NCI-H748 treated with DMSO at 0.1 percent for 48 hours (cell line): ENCODE data around the gene TBX2.
"Not testable (repeated sequence)": the region's sequence is repeated elsewhere in the genome, so short reads cannot be mapped to it uniquely, and the experiment has no call there.

Experiments
- DNase-seq: peaks from one replicate; lab custom pipeline; 2025; lab: John Stamatoyannopoulos, UW

Gene TBX2

GRCh38 chr17:61414141-61414935, 14.7 kb downstream of the TBX2 start:
- DNase-seq: no peak

GRCh38 chr17:61414936-61415251, 15.3 kb downstream of the TBX2 start:
- DNase-seq: no peak

GRCh38 chr17:61415374-61416210, 15.9 kb downstream of the TBX2 start:
- no peak for DNase-seq

DNA sequence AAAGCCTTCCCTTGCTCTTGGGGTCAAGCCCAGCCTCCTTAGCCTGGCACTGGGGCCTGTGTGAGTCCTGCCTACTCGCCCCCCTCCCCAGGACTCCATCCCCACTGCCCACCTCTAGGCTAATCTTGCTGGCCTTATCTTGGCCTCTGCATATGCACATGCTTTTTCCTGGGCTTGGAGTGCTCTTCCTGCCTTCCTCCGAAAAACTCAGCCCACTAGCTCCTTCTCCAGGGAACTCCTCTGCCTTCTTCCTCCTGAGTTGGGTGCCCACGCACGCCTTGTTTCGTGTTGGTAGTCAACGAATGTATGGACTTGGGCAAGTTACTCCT, 16.5 kb downstream of the TBX2 start:
- no peak for DNase-seq

DNA sequence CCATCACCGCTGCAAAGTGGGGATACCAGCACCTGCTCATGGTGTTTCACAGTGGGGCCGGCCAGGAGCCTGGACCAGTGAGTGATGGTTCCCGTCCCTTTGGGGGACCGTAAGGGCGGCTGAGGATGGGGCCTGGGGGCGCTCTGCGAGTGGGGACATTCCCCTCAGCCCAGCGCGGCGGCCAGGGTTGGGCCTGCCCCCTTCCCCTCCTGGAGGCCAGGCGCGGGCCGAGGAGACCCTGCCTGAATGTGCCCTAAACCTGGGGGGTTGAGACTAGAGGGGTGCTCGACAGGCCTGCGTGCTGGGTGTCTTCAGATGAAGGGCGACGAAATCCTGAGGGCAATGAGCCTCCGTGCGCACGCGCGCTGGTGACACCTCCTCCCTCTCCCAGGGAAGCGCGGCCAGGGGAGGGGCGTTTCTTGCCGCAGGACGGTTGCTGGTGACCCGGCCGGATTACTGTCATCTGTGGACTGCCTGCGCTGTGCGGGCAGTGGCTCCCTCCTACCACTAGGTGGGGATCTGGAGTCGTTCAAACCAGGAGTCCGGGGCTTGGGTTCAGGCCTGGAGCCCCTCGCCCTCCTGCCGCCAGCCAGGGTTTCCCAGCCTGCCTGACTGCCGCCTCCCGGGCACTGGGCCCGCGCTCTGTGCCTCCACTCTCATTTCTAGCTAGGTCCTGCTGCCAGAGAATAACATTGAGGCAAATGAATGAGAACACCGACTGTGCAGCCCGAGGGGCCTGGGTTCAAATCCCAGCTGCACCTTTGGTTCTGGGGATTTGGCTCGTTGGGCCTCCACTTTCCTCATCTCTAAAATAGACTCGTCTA, 17.1 kb downstream of the TBX2 start:
- DNase-seq: peak; percentile 57

DNA sequence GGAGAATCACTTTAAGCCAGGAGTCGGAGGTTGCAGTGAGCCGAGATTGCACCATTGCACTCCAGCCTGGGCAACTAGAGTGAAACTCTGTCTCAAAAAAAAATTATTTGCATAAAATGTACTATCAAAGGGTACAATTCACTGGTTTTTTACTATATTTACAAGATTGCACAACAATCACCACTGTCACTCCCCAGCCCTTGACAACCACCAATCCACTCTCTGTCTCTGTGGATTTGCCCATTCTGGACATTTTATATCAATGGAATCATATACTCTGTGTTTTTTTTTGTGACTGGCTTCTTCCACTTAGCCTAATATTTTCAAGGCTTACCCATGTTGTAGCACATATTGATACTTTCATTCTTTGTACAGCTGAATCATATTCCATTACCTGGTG, 18.8 kb downstream of the TBX2 start:
- no peak for DNase-seq

GRCh38 chr17:61419496-61420046, 19.9 kb downstream of the TBX2 start:
- DNase-seq: no peak

- DNase-seq: no peak
These were observed 20.4 kb downstream of the TBX2 start for GRCh38 chr17:61420052-61420451.

DNA sequence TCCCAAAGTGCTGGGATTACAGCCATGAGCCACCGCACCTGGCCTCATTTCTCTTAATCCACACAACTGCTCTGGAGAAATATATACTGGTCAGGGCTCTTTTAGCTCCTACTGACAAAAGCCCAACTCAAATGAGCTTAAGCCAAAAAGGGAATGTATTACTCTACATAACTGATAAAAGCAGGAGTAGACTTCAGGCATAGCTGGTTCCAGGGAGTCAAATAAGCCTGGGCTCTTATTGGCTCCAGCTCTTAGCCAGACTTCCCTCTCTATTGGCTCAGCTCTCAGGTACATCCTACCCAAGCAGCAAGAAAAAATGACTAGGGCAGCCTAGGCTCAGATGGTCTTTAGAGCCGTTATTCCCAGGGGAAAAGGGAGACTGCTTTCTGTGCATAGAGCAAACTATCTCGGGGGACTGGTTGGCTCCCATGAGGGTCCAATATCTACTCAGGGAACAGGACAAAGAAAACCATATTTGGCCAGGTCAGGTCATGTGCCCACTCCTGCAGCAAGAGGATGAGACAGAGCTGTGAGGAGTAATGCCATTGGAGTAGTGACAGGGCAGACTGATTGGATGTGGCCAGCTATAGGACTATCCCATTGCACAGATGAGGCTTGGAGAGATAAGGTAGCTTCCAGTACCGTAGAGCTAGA, 21.2 kb downstream of the TBX2 start:
- DNase-seq: no peak

GRCh38 chr17:61421460-61421859, 21.8 kb downstream of the TBX2 start:
- no peak for DNase-seq

GRCh38 chr17:61422116-61422799, 22.6 kb downstream of the TBX2 start:
- no peak for DNase-seq

DNA sequence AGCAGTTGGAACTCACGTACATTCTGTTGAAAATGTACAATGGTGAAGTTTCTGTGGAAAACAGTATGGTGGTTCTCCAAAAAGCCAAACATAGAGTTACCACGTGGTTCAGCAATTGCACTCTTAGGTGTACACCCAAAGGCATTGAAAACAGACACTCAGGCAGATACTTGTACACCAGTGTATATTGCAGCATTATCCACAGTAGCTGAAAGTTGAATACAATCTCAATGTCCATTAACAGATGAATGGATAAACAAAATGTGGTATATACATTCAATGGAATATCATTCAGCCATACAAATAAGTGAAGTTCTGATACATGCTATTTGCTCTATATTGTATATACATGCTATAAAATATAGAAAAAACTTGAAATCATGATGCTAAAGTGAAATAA, 23.2 kb downstream of the TBX2 start:
- no peak for DNase-seq

- no peak for DNase-seq
These were observed 24.5 kb downstream of the TBX2 start for GRCh38 chr17:61423967-61424649.

DNA sequence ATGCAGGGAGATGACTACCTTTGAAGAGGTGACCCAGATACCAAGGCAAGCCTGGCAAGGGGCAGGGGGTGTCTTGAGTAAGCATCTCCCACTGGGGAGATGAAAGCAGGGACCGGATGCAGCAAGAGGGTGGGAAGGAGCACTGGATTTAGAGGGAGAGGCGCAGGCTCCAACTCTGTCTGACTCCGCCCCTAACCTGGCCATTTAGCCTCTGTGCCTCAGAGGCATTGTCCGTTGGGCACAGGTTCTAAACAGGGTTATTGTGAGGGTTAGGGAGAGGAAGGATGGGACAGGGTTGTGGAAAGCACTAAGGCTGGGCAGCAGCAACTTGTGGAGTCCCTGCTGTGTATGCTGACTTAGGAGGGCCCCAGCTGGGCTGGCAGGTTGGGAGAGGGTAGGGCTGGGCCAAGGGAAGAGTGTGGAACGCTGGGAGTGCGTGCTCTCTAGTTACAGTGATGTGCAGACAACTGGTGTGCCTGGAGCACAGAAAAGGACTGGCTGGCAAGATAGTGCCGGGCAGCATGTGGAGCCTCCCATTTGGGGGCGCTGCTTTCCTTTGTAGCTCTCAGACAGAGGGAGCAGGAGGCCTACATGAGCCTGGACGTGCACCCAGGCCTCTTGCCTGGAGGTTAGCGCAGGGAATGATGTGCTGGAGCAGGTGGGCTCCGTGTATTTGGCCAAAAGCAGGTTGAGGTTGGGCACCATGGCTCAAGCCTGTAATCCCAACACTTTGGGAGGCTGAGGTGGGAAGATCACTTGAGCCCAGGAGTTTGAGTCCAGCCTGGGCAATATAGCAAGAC, 26.2 kb downstream of the TBX2 start:
- DNase-seq: no peak

DNA sequence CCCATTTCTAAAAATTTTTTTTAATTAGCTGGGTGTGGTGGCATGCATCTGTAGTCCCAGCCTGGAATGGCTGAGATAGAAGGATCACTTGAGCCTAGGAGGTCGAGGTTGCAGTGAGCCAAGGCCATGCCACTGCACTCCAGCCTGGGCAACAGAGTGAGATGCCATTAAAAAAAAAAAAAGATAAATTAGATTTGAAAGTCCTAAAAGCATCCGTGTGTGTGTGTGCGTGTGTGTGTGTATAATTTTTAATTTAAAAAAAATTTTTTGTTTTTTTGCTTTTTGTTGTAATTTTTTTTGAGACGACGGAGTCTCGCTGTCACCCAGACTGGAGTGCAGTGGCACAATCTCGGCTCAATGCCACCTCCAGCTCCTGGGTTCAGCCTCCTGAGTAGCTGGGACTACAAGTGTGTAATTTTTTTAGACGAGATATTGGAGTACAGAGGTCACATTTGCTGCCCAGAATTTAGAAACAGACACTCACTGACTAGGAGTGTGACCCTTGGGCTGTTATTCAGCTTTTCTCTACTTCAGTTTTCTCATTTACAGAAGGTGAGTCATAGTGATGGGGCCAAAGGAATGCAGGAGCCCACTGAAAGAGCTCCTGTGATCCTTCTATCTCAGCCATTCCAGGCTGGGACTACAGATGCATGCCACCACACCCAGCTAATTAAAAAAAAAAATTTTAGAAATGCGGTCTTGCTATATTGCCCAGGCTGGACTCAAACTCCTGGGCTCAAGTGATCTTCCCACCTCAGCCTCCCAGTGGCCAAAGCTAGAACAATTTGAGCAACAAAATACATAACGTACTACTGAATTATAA, 27.1 kb downstream of the TBX2 start:
- DNase-seq: no peak

GRCh38 chr17:61427567-61427966, 27.9 kb downstream of the TBX2 start:
- no peak for DNase-seq

DNA sequence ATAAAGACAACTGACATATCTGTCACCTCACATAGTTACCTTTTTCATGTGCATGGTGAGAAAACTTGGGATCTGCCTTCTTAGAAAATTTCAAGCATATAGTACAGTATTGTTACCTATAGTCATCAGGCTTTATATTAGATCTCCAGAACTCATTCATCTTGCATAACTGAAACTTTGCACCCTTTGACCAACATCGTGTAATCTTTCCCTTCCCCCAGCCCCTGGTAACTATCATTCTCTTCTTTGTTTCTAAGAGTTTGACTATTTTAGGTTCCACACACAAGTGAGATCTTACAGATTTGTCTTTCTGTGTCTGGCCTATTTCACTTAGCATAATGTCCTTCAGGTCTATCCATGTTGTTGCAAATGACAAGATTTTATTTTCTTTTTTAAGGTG, 29.6 kb downstream of the TBX2 start:
- no peak for DNase-seq

GRCh38 chr17:61429831-61430230, 30.2 kb downstream of the TBX2 start:
- not testable (repeated sequence) for DNase-seq
